HG03196 (cell line): Measurements from ENCODE around the gene EFCAB14.
A peak's percentile ranks its signal among the peaks of the same experiment; 100 is the strongest.
"Not testable (repeated sequence)": the region's sequence is repeated elsewhere in the genome, so short reads cannot be mapped to it uniquely, and the experiment has no call there.

Source experiments
- ATAC-seq: cut with Tn5 transposase; IDR thresholded peaks from one replicate; pipeline ENCODE4 v1.9.1; 2021; ENCODE audit not compliant: unreplicated experiment

Gene EFCAB14

GRCh38 chr1:46718727-46719622 is at the start of gene EFCAB14:
Gene EFCAB14, minus strand, starts transcription at chr1:46719114. Its CDS starts 1,027 bp downstream, at chr1:46718087.
- peak; percentile 97 for ATAC-seq

DNA sequence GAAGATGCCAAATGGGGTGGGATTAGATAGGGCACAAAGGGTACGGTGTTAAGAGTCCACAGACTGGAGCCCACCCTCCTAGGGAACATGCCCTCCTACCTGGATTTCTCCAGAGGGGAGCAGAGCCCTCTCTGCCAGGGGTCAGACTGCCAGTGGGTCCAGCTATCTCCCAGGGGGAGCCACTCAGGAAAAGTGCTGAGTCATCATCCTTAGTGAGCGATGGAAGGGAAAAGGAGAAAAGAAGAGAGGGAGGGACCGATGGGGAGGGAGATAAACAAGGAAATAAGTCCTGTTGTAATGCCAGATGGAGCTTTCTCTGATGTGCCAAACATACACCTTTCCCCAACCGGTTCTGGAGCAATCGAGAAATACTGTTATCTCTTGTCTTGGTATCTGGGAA is 49.5 kb upstream of the EFCAB14 start:
- ATAC-seq = no peak

DNA sequence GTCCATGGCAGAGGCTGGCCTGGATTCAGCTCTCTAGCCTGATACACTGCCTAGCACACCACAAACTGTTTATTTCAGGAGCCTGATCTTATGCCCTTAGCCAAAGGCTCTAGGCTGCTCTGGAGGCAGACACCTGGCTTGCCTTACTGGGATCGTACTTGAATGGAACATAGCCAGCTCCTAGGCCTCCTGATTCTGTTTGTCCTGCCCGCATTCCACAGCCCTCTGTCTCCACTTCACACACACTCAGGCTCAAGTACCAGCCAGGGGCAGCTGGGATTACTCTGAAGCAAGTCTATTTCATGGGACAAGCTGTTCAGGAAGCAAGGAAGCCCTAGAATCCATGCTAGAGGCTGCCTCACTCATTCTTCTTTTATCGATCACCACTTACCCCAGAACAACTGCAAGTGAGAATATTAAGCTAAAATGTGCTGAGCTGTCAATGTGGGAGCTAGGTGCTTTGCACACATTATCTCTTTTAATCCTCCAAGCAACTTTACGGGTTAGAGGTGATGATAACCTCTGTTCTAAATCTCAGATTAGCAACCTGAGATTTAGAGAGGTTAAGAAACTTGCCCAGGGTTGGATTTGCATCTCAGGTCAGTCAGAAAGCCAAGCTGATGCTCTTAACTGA is 48.9 kb upstream of the EFCAB14 start:
- ATAC-seq = no peak

DNA sequence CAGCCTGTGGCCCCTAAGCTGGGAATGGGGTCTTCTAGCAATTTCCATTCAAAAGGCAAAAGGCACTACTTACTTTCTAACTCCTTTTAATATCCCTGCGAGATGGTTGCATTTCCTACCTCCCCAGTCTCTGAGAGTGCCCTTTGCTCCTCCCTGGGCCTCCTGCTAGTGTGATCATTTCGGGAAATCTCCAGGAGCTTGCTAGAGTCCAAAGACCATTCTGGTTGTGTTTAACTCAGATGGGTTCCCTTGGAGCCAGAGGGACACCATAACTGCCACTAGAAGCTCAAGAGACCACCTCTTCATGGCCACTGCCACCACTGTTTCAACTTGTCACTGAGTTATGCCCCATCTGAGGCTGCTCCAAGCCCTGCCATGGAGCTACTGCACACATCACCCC is 45.5 kb upstream of the EFCAB14 start:
- no peak for ATAC-seq

GRCh38 chr1:46761740-46762139 is 42.8 kb upstream of the EFCAB14 start:
- ATAC-seq = no peak

- no peak for ATAC-seq
Measured at GRCh38 chr1:46760558-46761166, 41.7 kb upstream of the EFCAB14 start.

- no peak for ATAC-seq
Measured at GRCh38 chr1:46757956-46758528, 39.1 kb upstream of the EFCAB14 start.

GRCh38 chr1:46757247-46757955 is 38.5 kb upstream of the EFCAB14 start:
- ATAC-seq = no peak

DNA sequence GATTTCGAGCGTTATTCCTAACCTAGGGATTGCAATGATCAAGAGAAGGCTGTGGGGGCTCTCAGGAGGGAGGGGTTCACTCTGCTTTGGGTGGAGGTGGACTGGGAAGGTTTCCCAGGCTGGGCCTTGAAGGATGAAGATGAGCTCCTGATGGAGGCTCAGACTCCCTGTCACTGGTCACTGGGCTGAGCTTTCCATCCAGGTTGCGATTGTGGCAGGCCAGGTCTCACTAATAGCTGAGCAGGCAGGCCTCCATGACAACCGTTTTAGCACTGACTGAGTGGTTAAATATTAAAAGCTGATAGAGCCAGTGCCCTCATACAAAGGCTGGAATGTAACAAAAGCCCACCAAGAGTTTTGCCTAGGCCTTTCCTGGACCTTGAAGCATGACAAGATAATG is 36.2 kb upstream of the EFCAB14 start:
- ATAC-seq = no peak

DNA sequence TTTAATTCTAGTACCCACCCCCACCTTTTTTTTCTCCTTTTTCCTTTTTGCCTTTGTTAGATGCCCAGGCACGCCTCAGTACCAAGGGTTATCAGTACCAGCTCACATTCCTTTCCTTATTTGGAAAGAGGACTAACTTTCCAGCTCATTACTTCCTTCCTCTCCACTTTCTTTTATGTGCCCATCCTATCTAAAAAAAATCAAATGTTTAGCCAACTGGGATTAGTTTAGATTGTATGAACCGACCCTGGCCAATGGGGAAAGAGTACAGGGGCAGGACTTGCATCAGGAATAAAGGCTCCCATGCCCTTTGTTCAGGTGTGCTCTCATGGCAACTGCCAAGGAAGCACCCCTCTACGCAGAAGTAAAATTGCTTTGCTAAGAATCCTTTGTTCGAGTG is 35.8 kb upstream of the EFCAB14 start:
- ATAC-seq = not testable (repeated sequence)

- ATAC-seq = no peak
Measured at GRCh38 chr1:46753985-46754384, 35.1 kb upstream of the EFCAB14 start.

GRCh38 chr1:46749921-46750404 is 31.0 kb upstream of the EFCAB14 start:
- no peak for ATAC-seq

- ATAC-seq = no peak
Measured at GRCh38 chr1:46749404-46749803, 30.5 kb upstream of the EFCAB14 start.

- ATAC-seq = no peak
Measured at GRCh38 chr1:46747683-46748288, 28.9 kb upstream of the EFCAB14 start.

GRCh38 chr1:46742069-46742468 is 23.2 kb upstream of the EFCAB14 start:
- no peak for ATAC-seq

DNA sequence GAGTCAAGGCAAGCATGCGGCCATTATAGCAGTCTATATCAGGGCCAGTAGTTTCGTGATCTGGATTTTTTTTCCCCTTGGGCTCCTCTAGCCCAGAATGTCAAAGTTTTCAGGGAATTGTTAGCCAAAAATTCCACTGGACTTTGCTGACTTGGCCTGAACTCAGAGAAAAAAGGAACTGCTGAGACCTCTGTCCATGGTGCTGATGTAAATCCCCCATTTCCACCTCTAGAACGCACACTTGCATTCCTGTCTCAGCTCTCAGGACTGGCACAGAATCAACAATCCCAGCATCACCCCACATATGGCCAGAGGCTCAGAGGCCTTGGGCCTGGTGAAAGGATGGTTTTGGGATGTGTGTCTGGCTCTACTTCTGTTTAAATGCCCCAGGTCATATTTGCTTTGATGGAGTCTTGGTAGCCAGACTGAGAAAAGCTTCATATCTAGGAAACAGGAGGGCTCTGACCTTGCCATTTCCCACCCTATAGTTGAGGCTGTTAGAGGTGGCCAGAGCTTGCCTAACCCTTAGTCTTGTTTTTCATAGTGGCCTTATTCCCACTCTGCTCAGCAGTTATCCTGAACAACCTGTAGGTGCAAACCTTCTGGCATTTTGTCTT is 16.9 kb upstream of the EFCAB14 start:
- ATAC-seq = no peak

- ATAC-seq = not testable (repeated sequence)
Measured at GRCh38 chr1:46728327-46728873, 9.5 kb upstream of the EFCAB14 start.

DNA sequence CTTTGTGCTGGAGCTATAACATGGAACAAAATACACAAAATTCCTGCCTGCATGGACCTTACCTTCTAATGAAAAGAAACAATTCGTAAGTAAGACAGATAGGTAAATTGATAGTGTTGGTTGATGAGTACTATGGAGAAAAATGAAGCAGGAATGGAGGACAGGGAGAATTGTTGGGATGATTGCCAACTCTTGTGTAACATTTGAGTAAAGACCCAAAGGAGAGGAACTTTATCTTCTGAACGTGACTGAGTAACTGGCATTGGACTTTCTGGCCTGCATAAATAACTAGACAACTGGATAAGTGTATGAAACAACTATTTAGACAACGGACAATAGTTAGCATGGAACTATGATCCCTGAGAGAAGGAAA is 6.8 kb upstream of the EFCAB14 start:
- no peak for ATAC-seq

DNA sequence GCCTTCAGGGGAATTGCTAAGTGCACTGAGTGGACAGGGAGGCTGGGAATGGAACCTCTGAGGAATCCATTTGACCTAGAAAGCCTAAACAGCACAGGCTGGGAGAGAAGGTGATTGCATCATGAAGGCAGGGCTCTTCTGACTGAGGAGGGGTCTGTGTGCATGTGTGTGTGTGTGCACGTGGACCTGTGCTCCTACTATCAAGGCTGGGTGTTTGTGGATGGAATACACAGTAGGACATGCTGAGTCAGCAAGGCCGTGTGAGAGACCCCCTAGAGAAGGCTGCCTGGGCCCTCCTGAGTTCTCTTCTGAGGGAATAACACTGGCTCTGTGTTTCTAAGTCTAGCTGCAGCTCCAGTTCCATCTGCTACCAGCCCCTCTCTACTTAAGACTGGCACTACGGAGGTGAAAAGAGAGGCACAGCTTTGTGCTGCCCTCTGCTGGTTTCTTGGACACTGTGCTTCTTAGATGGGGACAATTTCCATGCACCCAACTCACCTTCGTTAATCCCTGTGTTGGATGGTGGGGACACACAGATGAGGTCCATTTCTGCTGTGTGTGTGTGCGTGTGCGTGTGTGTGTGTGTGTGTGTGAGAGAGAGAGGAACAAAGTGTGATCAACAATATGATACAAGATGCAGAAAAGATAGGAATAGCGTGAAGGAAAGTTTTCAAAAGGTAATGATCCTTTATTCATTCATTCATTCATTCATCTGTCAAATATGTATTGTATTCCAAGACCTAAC is 6.2 kb upstream of the EFCAB14 start:
- ATAC-seq = peak; percentile 80
